ENCODE data around the gene KCNA10.

Gene KCNA10

GRCh38 chr1:110494036-110494435 is 24.9 kb downstream of the KCNA10 start:
- TF ChIP-seq POLR2AphosphoS5 (IDR thresholded peaks at IDR 0.05; ENCODE audit: low read depth, low read length) = no peak
- TF ChIP-seq, protein P1, sequence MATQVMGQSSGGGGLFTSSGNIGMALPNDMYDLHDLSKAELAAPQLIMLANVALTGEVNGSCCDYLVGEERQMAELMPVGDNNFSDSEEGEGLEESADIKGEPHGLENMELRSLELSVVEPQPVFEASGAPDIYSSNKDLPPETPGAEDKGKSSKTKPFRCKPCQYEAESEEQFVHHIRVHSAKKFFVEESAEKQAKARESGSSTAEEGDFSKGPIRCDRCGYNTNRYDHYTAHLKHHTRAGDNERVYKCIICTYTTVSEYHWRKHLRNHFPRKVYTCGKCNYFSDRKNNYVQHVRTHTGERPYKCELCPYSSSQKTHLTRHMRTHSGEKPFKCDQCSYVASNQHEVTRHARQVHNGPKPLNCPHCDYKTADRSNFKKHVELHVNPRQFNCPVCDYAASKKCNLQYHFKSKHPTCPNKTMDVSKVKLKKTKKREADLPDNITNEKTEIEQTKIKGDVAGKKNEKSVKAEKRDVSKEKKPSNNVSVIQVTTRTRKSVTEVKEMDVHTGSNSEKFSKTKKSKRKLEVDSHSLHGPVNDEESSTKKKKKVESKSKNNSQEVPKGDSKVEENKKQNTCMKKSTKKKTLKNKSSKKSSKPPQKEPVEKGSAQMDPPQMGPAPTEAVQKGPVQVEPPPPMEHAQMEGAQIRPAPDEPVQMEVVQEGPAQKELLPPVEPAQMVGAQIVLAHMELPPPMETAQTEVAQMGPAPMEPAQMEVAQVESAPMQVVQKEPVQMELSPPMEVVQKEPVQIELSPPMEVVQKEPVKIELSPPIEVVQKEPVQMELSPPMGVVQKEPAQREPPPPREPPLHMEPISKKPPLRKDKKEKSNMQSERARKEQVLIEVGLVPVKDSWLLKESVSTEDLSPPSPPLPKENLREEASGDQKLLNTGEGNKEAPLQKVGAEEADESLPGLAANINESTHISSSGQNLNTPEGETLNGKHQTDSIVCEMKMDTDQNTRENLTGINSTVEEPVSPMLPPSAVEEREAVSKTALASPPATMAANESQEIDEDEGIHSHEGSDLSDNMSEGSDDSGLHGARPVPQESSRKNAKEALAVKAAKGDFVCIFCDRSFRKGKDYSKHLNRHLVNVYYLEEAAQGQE (IDR thresholded peaks at IDR 0.05; ENCODE audit: insufficient read depth in 1 of 2, low read depth in 2 of 2, low read length in 2 of 2) = no peak
- TF ChIP-seq SIN3A (IDR thresholded peaks at IDR 0.05; ENCODE audit: borderline replicate concordance, insufficient read depth, low read length) = no peak

DNA sequence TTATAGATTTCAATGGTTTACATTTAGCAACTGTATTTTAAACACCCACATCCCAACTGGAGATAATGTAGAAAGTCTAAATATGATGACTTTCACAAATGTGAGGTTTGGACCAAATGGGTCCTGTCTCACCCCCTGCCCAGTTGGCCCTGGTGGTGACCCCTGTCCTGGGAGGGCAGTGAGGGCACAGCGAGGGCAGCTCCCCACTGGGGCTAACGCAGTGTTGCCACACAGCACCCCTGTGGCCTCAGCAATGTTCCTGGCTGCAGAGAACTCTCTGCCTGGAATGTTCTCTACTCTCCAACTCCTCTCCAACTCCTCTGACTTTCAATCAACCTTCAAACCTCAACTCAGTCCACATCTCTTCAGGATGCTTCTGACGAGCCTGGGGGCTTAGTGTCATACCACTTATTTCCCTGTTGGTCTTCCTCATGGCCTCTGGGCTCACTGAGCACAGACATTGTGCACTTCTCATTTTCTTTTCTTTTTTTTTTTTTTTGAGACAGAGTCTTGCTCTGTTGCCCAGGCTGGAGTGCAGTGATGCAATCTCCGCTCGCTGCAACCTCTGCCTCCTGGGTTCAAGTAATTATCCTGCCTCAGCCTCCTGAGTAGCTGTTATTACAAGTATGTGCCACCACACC is 25.8 kb downstream of the KCNA10 start:
- TF ChIP-seq POLR2AphosphoS5 (IDR thresholded peaks at IDR 0.05; ENCODE audit: low read depth, low read length) (no peak), FOXP2 (optimal IDR thresholded peaks at IDR 0.05; ENCODE audit: borderline replicate concordance, extremely low read depth, extremely low read length, insufficient read depth) (no peak), SIN3A (IDR thresholded peaks at IDR 0.05; ENCODE audit: borderline replicate concordance, insufficient read depth, low read length) (no peak), TAF1 (IDR thresholded peaks at IDR 0.05; ENCODE audit: borderline replicate concordance, insufficient read depth, low read length) (no peak)
- TF ChIP-seq, protein P1 (IDR thresholded peaks at IDR 0.05; ENCODE audit: insufficient read depth in 1 of 2, low read depth in 2 of 2, low read length in 2 of 2) = no peak

- TF ChIP-seq TAF1 (IDR thresholded peaks at IDR 0.05; ENCODE audit: borderline replicate concordance, insufficient read depth, low read length) (no peak), SIN3A (IDR thresholded peaks at IDR 0.05; ENCODE audit: borderline replicate concordance, insufficient read depth, low read length) (no peak), FOXP2 (optimal IDR thresholded peaks at IDR 0.05; ENCODE audit: borderline replicate concordance, extremely low read depth, extremely low read length, insufficient read depth) (no peak), POLR2AphosphoS5 (IDR thresholded peaks at IDR 0.05; ENCODE audit: low read depth, low read length) (no peak)
- TF ChIP-seq, protein P1 (IDR thresholded peaks at IDR 0.05; ENCODE audit: insufficient read depth in 1 of 2, low read depth in 2 of 2, low read length in 2 of 2) = no peak
These were observed 26.4 kb downstream of the KCNA10 start for GRCh38 chr1:110492573-110492972.

GRCh38 chr1:110490791-110491451 is 28.1 kb downstream of the KCNA10 start:
- TF ChIP-seq POLR2AphosphoS5 (IDR thresholded peaks at IDR 0.05; ENCODE audit: low read depth, low read length) (no peak), FOXP2 (optimal IDR thresholded peaks at IDR 0.05; ENCODE audit: borderline replicate concordance, extremely low read depth, extremely low read length, insufficient read depth) (no peak), TAF1 (IDR thresholded peaks at IDR 0.05; ENCODE audit: borderline replicate concordance, insufficient read depth, low read length) (no peak), SIN3A (IDR thresholded peaks at IDR 0.05; ENCODE audit: borderline replicate concordance, insufficient read depth, low read length) (no peak)
- TF ChIP-seq, protein P1 (IDR thresholded peaks at IDR 0.05; ENCODE audit: insufficient read depth in 1 of 2, low read depth in 2 of 2, low read length in 2 of 2) = no peak

All from PFSK-1 (cell line).